Measurements from ENCODE around the gene SREK1.
"Not testable (repeated sequence)": the region's sequence is repeated elsewhere in the genome, so short reads cannot be mapped to it uniquely, and the experiment has no call there.

Gene SREK1

GRCh38 chr5:66144074-66144833, at the start of gene SREK1:
Gene SREK1, plus strand, starts transcription at chr5:66144300. Its CDS starts 77 bp downstream, at chr5:66144377.
- DNase-seq (ENCODE audit: low read depth in 3 of 3, low spot score in 1 of 3): peak; percentile 60 to 85 (median 75)

- no peak for DNase-seq (ENCODE audit: low read depth in 3 of 3, low spot score in 1 of 3)
These were observed 43.2 kb upstream of the SREK1 start for GRCh38 chr5:66100851-66101250.

- DNase-seq (ENCODE audit: low read depth in 3 of 3, low spot score in 1 of 3): no peak
These were observed 30.9 kb upstream of the SREK1 start for GRCh38 chr5:66113160-66113559.

GRCh38 chr5:66118304-66118703, 25.8 kb upstream of the SREK1 start:
- DNase-seq (ENCODE audit: low read depth in 3 of 3, low spot score in 1 of 3): no peak

- DNase-seq (ENCODE audit: low read depth in 3 of 3, low spot score in 1 of 3): no peak
These were observed 21.6 kb upstream of the SREK1 start for GRCh38 chr5:66122379-66123034.

- no peak for DNase-seq (ENCODE audit: low read depth in 3 of 3, low spot score in 1 of 3)
These were observed 15.0 kb upstream of the SREK1 start for GRCh38 chr5:66129144-66129543.

- no peak for DNase-seq (ENCODE audit: low read depth in 3 of 3, low spot score in 1 of 3)
These were observed 13.6 kb upstream of the SREK1 start for GRCh38 chr5:66130493-66130892.

GRCh38 chr5:66134407-66134861, 9.7 kb upstream of the SREK1 start:
- DNase-seq (ENCODE audit: low read depth in 3 of 3, low spot score in 1 of 3): no peak

GRCh38 chr5:66136053-66136452, 8.0 kb upstream of the SREK1 start:
- DNase-seq (ENCODE audit: low read depth in 3 of 3, low spot score in 1 of 3): no peak

GRCh38 chr5:66136944-66137343, 7.2 kb upstream of the SREK1 start:
- DNase-seq (ENCODE audit: low read depth in 3 of 3, low spot score in 1 of 3): not testable (repeated sequence)

GRCh38 chr5:66138637-66139317, 5.3 kb upstream of the SREK1 start:
- no peak for DNase-seq (ENCODE audit: low read depth in 3 of 3, low spot score in 1 of 3)

- no peak for DNase-seq (ENCODE audit: low read depth in 3 of 3, low spot score in 1 of 3)
These were observed 4.8 kb upstream of the SREK1 start for GRCh38 chr5:66139318-66139712.

GRCh38 chr5:66142417-66142816, 1.7 kb upstream of the SREK1 start:
- DNase-seq (ENCODE audit: low read depth in 3 of 3, low spot score in 1 of 3): no peak

GRCh38 chr5:66143473-66144073, 527 bp upstream of the SREK1 start:
- DNase-seq (ENCODE audit: low read depth in 3 of 3, low spot score in 1 of 3): no peak

GRCh38 chr5:66144834-66145390, 812 bp downstream of the SREK1 start:
- no peak for DNase-seq (ENCODE audit: low read depth in 3 of 3, low spot score in 1 of 3)

- no peak for DNase-seq (ENCODE audit: low read depth in 3 of 3, low spot score in 1 of 3)
These were observed 1.6 kb downstream of the SREK1 start for GRCh38 chr5:66145737-66146136.

- no peak for DNase-seq (ENCODE audit: low read depth in 3 of 3, low spot score in 1 of 3)
These were observed 5.8 kb downstream of the SREK1 start for GRCh38 chr5:66149950-66150349.

- DNase-seq (ENCODE audit: low read depth in 3 of 3, low spot score in 1 of 3): no peak
These were observed 6.9 kb downstream of the SREK1 start for GRCh38 chr5:66151030-66151429.

- DNase-seq (ENCODE audit: low read depth in 3 of 3, low spot score in 1 of 3): no peak
These were observed 7.4 kb downstream of the SREK1 start for GRCh38 chr5:66151491-66151890.

GRCh38 chr5:66157046-66157445, 12.9 kb downstream of the SREK1 start:
- no peak for DNase-seq (ENCODE audit: low read depth in 3 of 3, low spot score in 1 of 3)

GRCh38 chr5:66161356-66161755, 17.3 kb downstream of the SREK1 start:
- DNase-seq (ENCODE audit: low read depth in 3 of 3, low spot score in 1 of 3): no peak
